GM12878 (cell line): Measurements from ENCODE around the gene AFF1. TPM values are rescaled to one million over a fixed set of nuclear protein-coding genes. Genes with fewer than 3 reads are reported as not detected.

Source experiments
- BMI1 ChIP-seq: fragments of 450-650 bp; IDR thresholded peaks from 2 replicates; pipeline ENCODE4 v1.6.1; 2016; ENCODE audit warnings: mild to moderate bottlenecking, moderate library complexity, borderline replicate concordance
- CREB1 ChIP-seq: IDR thresholded peaks from 2 replicates; pipeline ENCODE4 v1.6.1; 2012; ENCODE audit warnings: low read depth, mild to moderate bottlenecking, inconsistent platforms
- EED ChIP-seq: sonication (generic); IDR thresholded peaks from 2 replicates; pipeline ENCODE4 v1.6.1; 2016; ENCODE audit warnings: antibody characterized with exemption, low read depth
- EZH2 ChIP-seq: IDR thresholded peaks from 2 replicates; pipeline ENCODE4 v1.6.1; 2012; ENCODE audit warnings: low read depth, mild to moderate bottlenecking, control low read depth, inconsistent platforms, low read length, borderline replicate concordance; ENCODE audit not compliant: control insufficient read depth
- FOXM1 ChIP-seq: IDR thresholded peaks from 2 replicates; pipeline ENCODE4 v1.6.1; 2012; ENCODE audit warnings: low read depth, mild to moderate bottlenecking, inconsistent platforms, low read length, moderate library complexity
- IKZF2 ChIP-seq, 2 experiments: fragments of 450-650 bp; IDR thresholded peaks; 2 replicates each; pipeline ENCODE4 v1.6.1; 2017; ENCODE audit warnings: mild to moderate bottlenecking in 2 of 2, moderate library complexity in 2 of 2
- LARP7 ChIP-seq: fragments of 450-650 bp; IDR thresholded peaks from 2 replicates; pipeline ENCODE4 v1.6.1; 2017; ENCODE audit warnings: mild to moderate bottlenecking
- RBBP5 ChIP-seq: fragments of 200-600 bp; sonication (generic); conservative IDR thresholded peaks from 2 replicates; pipeline ENCODE4 v1.6.1; 2016
- polyA plus RNA-seq, 11 experiments: library from polyadenylated mRNA; depleted of rRNA in 4 of 11; unstranded in 6 of 11; stranded (reverse) in 5 of 11; fragments of >200 nt; fragmentation: Nextera tagmentation in 4 of 11; fragmentation: Illumina TruSeq in 1 of 11; extraction: Ambion mirVana in 4 of 11; extraction: Trizol in 1 of 11; gene quantifications; 1 replicate in 1 of 11; 2 replicates in 10 of 11; pipeline versions ENCODE4 v1.2.1 to v1.2.3, GENCODE V29; 2011 to 2016; ENCODE audit warnings: inconsistent platforms in 2 of 11, missing spikeins in 2 of 11, low read depth in 1 of 11
- total RNA-seq, 4 experiments: library from RNA; depleted of rRNA in 3 of 4; stranded (reverse); fragments of >200 nt in 3 of 4; fragmentation: Illumina TruSeq in 1 of 4; extraction: Trizol in 1 of 4; gene quantifications; 2 replicates each; pipeline versions ENCODE4 v1.2.1 to v1.2.3, GENCODE V29; 2013 to 2021
- TF ChIP-seq, protein P1 (sequence below), 3 experiments: IDR thresholded peaks in 2 of 3; conservative IDR thresholded peaks in 1 of 3; 2 replicates each; pipeline ENCODE4 v1.5.1; 2011; ENCODE audit warnings: low read depth in 3 of 3, low read length in 3 of 3, mild to moderate bottlenecking in 3 of 3, control low read depth in 2 of 3, moderate library complexity in 2 of 3, inconsistent platforms in 1 of 3, mixed read lengths in 1 of 3; ENCODE audit not compliant: control insufficient read depth in 2 of 3, insufficient read depth in 1 of 3; ENCODE audit errors: extremely low read depth in 1 of 3
- TF ChIP-seq, protein P2 (sequence below): fragments of 450-650 bp; IDR thresholded peaks from 2 replicates; pipeline ENCODE4 v1.6.1; 2018; ENCODE audit warnings: borderline replicate concordance, mild to moderate bottlenecking; ENCODE audit not compliant: partially characterized antibody
- TF ChIP-seq, protein P3 (sequence below): fragments of 150-350 bp; IDR thresholded peaks from 2 replicates; pipeline ENCODE4 v1.6.1; 2016; ENCODE audit warnings: low read depth, low read length

Gene AFF1
- total and polyA plus RNA-seq, 10 of the 15 experiments (the other 5 are each of a cell fraction or from before 2014, with no cell fraction given), result 3.5 to 56.1 (median 21.5) TPM

DNA sequence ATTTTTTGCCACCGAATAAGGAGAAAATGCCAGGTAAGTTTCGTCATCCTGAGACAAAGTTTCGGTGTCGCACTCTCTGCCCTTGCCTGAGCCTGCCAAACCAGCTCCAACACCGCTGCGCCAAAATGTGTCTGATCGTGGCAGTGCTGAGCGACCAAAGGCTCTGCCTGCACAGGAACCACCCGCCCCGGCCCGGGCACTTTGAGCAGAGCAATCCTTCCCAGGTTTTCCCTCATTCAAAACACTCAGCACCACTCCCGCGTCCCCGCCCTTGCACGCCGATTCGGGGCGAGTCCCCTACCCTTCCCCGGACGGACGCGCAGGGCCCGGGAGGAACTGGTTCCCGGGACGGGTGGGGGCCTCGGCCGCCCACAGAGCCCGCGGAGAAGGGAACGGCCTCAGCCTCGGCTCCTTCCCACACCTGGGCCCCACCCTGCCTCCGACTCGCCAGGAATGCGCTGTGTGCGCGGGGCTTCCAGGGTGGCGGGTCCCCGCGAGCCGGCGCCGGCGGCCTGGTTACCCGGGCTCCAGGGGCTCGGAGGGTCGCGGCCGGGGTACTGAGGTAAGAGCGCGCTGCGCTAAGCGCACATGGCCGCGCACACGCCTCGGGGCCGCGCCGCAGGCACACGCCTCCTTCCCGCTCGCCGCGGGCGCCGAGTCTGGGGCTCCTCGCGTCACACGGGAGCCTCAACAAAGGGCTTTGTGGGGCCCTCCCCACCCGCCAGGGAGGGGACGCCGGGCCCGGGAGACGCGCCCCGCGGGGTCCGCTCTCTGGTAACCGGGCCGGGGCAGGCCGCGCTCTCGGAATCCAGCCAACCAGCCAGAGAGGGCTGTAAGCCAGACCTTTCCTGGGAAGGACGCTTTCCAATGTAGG is 42.8 kb upstream of the AFF1 start, which contains the start of gene C4orf36 (continued):
- TF ChIP-seq BMI1 (no peak), IKZF2 (IDR thresholded peaks at IDR 0.05) (peak in 1 of 2 experiments; percentile 15; a peak in 1 of 4 replicates), CREB1 (peak; percentile 24; the same call in 1 of the 2 replicates), FOXM1 (no peak), RBBP5 (no peak), EED (peak; percentile 73), LARP7 (peak; percentile 59; the same call in 1 of the 2 replicates), EZH2 (no peak)
- TF ChIP-seq, protein P1, sequence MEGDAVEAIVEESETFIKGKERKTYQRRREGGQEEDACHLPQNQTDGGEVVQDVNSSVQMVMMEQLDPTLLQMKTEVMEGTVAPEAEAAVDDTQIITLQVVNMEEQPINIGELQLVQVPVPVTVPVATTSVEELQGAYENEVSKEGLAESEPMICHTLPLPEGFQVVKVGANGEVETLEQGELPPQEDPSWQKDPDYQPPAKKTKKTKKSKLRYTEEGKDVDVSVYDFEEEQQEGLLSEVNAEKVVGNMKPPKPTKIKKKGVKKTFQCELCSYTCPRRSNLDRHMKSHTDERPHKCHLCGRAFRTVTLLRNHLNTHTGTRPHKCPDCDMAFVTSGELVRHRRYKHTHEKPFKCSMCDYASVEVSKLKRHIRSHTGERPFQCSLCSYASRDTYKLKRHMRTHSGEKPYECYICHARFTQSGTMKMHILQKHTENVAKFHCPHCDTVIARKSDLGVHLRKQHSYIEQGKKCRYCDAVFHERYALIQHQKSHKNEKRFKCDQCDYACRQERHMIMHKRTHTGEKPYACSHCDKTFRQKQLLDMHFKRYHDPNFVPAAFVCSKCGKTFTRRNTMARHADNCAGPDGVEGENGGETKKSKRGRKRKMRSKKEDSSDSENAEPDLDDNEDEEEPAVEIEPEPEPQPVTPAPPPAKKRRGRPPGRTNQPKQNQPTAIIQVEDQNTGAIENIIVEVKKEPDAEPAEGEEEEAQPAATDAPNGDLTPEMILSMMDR (IDR thresholded peaks at IDR 0.05 in 2 of 3, conservative IDR thresholded peaks at IDR 0.05 in 1 of 3; ENCODE audit: control insufficient read depth in 2 of 3, extremely low read depth in 1 of 3, insufficient read depth in 1 of 3, low read depth in 3 of 3, low read length in 3 of 3), result 0 out of 6 replicates have a peak, but pooled peaks of 1 of the 3 experiments have one; percentile 5
- TF ChIP-seq, protein P2, sequence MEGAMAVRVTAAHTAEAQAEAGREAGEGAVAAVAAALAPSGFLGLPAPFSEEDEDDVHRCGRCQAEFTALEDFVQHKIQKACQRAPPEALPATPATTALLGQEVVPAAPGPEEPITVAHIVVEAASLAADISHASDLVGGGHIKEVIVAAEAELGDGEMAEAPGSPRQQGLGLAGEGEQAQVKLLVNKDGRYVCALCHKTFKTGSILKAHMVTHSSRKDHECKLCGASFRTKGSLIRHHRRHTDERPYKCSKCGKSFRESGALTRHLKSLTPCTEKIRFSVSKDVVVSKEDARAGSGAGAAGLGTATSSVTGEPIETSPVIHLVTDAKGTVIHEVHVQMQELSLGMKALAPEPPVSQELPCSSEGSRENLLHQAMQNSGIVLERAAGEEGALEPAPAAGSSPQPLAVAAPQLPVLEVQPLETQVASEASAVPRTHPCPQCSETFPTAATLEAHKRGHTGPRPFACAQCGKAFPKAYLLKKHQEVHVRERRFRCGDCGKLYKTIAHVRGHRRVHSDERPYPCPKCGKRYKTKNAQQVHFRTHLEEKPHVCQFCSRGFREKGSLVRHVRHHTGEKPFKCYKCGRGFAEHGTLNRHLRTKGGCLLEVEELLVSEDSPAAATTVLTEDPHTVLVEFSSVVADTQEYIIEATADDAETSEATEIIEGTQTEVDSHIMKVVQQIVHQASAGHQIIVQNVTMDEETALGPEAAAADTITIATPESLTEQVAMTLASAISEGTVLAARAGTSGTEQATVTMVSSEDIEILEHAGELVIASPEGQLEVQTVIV, result no peak
- TF ChIP-seq, protein P3, sequence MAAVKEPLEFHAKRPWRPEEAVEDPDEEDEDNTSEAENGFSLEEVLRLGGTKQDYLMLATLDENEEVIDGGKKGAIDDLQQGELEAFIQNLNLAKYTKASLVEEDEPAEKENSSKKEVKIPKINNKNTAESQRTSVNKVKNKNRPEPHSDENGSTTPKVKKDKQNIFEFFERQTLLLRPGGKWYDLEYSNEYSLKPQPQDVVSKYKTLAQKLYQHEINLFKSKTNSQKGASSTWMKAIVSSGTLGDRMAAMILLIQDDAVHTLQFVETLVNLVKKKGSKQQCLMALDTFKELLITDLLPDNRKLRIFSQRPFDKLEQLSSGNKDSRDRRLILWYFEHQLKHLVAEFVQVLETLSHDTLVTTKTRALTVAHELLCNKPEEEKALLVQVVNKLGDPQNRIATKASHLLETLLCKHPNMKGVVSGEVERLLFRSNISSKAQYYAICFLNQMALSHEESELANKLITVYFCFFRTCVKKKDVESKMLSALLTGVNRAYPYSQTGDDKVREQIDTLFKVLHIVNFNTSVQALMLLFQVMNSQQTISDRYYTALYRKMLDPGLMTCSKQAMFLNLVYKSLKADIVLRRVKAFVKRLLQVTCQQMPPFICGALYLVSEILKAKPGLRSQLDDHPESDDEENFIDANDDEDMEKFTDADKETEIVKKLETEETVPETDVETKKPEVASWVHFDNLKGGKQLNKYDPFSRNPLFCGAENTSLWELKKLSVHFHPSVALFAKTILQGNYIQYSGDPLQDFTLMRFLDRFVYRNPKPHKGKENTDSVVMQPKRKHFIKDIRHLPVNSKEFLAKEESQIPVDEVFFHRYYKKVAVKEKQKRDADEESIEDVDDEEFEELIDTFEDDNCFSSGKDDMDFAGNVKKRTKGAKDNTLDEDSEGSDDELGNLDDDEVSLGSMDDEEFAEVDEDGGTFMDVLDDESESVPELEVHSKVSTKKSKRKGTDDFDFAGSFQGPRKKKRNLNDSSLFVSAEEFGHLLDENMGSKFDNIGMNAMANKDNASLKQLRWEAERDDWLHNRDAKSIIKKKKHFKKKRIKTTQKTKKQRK, result no peak
